ENCODE data around the gene BACE2.
"Not testable (repeated sequence)": the region's sequence is repeated elsewhere in the genome, so short reads cannot be mapped to it uniquely, and the experiment has no call there.

BACE2 gene

GRCh38 chr21:41304068-41304720 lies 136.2 kb downstream of the BACE2 start:
- TF ChIP-seq, protein P1, sequence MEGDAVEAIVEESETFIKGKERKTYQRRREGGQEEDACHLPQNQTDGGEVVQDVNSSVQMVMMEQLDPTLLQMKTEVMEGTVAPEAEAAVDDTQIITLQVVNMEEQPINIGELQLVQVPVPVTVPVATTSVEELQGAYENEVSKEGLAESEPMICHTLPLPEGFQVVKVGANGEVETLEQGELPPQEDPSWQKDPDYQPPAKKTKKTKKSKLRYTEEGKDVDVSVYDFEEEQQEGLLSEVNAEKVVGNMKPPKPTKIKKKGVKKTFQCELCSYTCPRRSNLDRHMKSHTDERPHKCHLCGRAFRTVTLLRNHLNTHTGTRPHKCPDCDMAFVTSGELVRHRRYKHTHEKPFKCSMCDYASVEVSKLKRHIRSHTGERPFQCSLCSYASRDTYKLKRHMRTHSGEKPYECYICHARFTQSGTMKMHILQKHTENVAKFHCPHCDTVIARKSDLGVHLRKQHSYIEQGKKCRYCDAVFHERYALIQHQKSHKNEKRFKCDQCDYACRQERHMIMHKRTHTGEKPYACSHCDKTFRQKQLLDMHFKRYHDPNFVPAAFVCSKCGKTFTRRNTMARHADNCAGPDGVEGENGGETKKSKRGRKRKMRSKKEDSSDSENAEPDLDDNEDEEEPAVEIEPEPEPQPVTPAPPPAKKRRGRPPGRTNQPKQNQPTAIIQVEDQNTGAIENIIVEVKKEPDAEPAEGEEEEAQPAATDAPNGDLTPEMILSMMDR (IDR thresholded peaks at IDR 0.05; ENCODE audit: control insufficient read depth, extremely low read depth, insufficient read depth): no peak
- DNase-seq (ENCODE audit: low read depth): no peak
- no peak overlapping the region for H3K4me3 ChIP-seq (ENCODE audit: low read depth, low read length)

GRCh38 chr21:41307219-41307618 lies 139.3 kb downstream of the BACE2 start:
- TF ChIP-seq, protein P1 (IDR thresholded peaks at IDR 0.05; ENCODE audit: control insufficient read depth, extremely low read depth, insufficient read depth): no peak
- DNase-seq (ENCODE audit: low read depth): no peak
- no peak overlapping the region for H3K4me3 ChIP-seq (ENCODE audit: low read depth, low read length)

GRCh38 chr21:41313285-41314164 lies 145.6 kb downstream of the BACE2 start:
- not testable (repeated sequence) for H3K4me3 ChIP-seq (ENCODE audit: low read depth, low read length); DNase-seq (ENCODE audit: low read depth)

DNA sequence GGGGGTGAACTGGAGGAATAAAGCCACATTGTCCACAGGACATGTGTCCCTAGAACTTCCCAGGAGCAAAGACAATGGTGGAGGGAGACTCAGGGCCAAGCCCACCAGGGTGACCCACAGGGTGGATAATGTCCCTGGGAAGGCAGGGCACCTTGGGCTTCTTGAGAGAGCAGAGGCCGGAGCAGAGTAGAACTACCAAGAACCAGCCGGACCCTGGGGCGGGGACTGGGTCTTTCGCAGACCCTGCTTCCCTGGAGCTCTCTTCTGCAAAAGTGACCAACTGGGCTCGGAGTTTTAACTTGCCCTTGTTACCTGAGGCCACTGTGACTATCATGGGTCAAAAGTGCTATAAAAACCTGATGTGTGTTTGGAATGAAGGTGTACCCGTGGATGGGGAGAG lies 147.8 kb downstream of the BACE2 start:
- no peak overlapping the region for H3K4me3 ChIP-seq (ENCODE audit: low read depth, low read length)
- TF ChIP-seq, protein P1 (IDR thresholded peaks at IDR 0.05; ENCODE audit: control insufficient read depth, extremely low read depth, insufficient read depth): no peak
- no peak for DNase-seq (ENCODE audit: low read depth)

- H3K4me3 ChIP-seq (ENCODE audit: low read depth, low read length): no peak within 1 kb of the TSS
- TF ChIP-seq, protein P1 (IDR thresholded peaks at IDR 0.05; ENCODE audit: control insufficient read depth, extremely low read depth, insufficient read depth): no peak
- no peak for DNase-seq (ENCODE audit: low read depth)
Measured at GRCh38 chr21:41316200-41317062, 148.5 kb downstream of the BACE2 start, which contains the start of gene FAM3B. Gene FAM3B, plus strand, starts transcription at chr21:41316801. Its CDS starts 79 bp downstream, at chr21:41316880.

GRCh38 chr21:41317063-41317392 lies 149.1 kb downstream of the BACE2 start:
- no peak for DNase-seq (ENCODE audit: low read depth)
- TF ChIP-seq, protein P1 (IDR thresholded peaks at IDR 0.05; ENCODE audit: control insufficient read depth, extremely low read depth, insufficient read depth): no peak
- no peak overlapping the region for H3K4me3 ChIP-seq (ENCODE audit: low read depth, low read length)

GRCh38 chr21:41317458-41317857 lies 149.5 kb downstream of the BACE2 start:
- no peak overlapping the region for H3K4me3 ChIP-seq (ENCODE audit: low read depth, low read length)
- DNase-seq (ENCODE audit: low read depth): no peak
- TF ChIP-seq, protein P1 (IDR thresholded peaks at IDR 0.05; ENCODE audit: control insufficient read depth, extremely low read depth, insufficient read depth): no peak
